Muscle layer of colon (tissue), 2 donors: ENCODE results near the gene PSMC2.

Experiments used
- H3K27ac ChIP-seq: one replicate; pipeline ENCODE4 v1.7.0; 2013; ENCODE audit warnings: low read depth, mild to moderate bottlenecking, low read length, moderate library complexity
- H3K27me3 ChIP-seq, 2 donors: one replicate each; pipeline ENCODE4 v1.7.0; 2013; ENCODE audit warnings: low read length in 2 of 2, mild to moderate bottlenecking in 2 of 2; ENCODE audit not compliant: insufficient read depth in 2 of 2, control insufficient read depth in 1 of 2
- H3K36me3 ChIP-seq: one replicate; pipeline ENCODE4 v1.7.0; 2013; ENCODE audit warnings: mild to moderate bottlenecking, low read length; ENCODE audit not compliant: insufficient read depth
- H3K4me1 ChIP-seq: one replicate; pipeline ENCODE4 v1.7.0; 2013; ENCODE audit warnings: mild to moderate bottlenecking, low read length; ENCODE audit not compliant: insufficient read depth
- H3K4me3 ChIP-seq, 2 donors: one replicate each; pipeline ENCODE4 v1.7.0; 2013; ENCODE audit warnings: low read length in 2 of 2, low read depth in 1 of 2, mild to moderate bottlenecking in 1 of 2, moderate library complexity in 1 of 2
- H3K9ac ChIP-seq: one replicate; pipeline ENCODE4 v1.7.0; 2013; ENCODE audit warnings: low read length
- H3K9me3 ChIP-seq: one replicate; pipeline ENCODE4 v1.7.0; 2013; ENCODE audit warnings: mild to moderate bottlenecking, low read length
- donor health status: abdominal sarcoma.
- donor health status: Adenocarcinoma of cecum.

The PSMC2 gene

GRCh38 chr7:103341466-103341865 is 6.0 kb upstream of the PSMC2 start:
- no peak overlapping the region for H3K4me3 ChIP-seq
- no peak overlapping the region for H3K27ac ChIP-seq
- no peak overlapping the region for H3K9ac ChIP-seq
- peaks cover 30% of the 10 kb centered on the region for H3K36me3 ChIP-seq
- no peaks in the 10 kb centered on the region for H3K27me3 ChIP-seq
- peaks cover 9% of the 10 kb centered on the region for H3K4me1 ChIP-seq
- H3K9me3 ChIP-seq = no peaks in the 10 kb centered on the region

- H3K4me3 ChIP-seq = peak overlapping the region; percentile 90 to 91
- H3K9ac ChIP-seq = no peak overlapping the region
- H3K36me3 ChIP-seq = peaks cover 16% of the 10 kb centered on the region
- H3K4me1 ChIP-seq = peaks cover 14% of the 10 kb centered on the region
- peak overlapping the region; percentile 98 for H3K27ac ChIP-seq
- no peaks in the 10 kb centered on the region for H3K27me3 ChIP-seq
- H3K9me3 ChIP-seq = no peaks in the 10 kb centered on the region
Measured at GRCh38 chr7:103343332-103343731, 4.1 kb upstream of the PSMC2 start.

GRCh38 chr7:103343758-103344452 is 3.5 kb upstream of the PSMC2 start:
- H3K4me1 ChIP-seq = peaks cover 20% of the 10 kb centered on the region
- no peaks in the 10 kb centered on the region for H3K9me3 ChIP-seq
- peaks cover 15% of the 10 kb centered on the region for H3K36me3 ChIP-seq
- peak overlapping the region; percentile 84 for H3K9ac ChIP-seq
- peak overlapping the region; percentile 98 for H3K27ac ChIP-seq
- no peaks in the 10 kb centered on the region for H3K27me3 ChIP-seq
- H3K4me3 ChIP-seq = peak overlapping the region; percentile 90 to 91

- Histone ChIP-seq H3K4me1 (peaks cover 27% of the 10 kb centered on the region), H3K9me3 (no peaks in the 10 kb centered on the region)
Measured at GRCh38 chr7:103344453-103345149, 2.8 kb upstream of the PSMC2 start, which contains the start of gene DNAJC2. Gene DNAJC2 (minus strand): TSS chr7:103344767. CDS start chr7:103344622, 145 bp downstream.

GRCh38 chr7:103346396-103346795 is 1.0 kb upstream of the PSMC2 start:
- Histone ChIP-seq H3K9ac (no peak overlapping the region), H3K36me3 (peaks cover 3% of the 10 kb centered on the region), H3K4me3 (no peak overlapping the region), H3K4me1 (peaks cover 32% of the 10 kb centered on the region), H3K27me3 (no peaks in the 10 kb centered on the region), H3K9me3 (no peaks in the 10 kb centered on the region), H3K27ac (no peak overlapping the region)

More at GRCh38 chr7:103344453-103345149, 2.8 kb upstream of the PSMC2 start, which contains the start of gene DNAJC2:
- Histone ChIP-seq H3K4me3 (peak within 1 kb of the TSS; percentile 90 to 91), H3K36me3 (peaks cover 8% of the 10 kb centered on the region), H3K27me3 (no peaks in the 10 kb centered on the region), H3K27ac (peak within 1 kb of the TSS; percentile 98), H3K9ac (peak within 1 kb of the TSS; percentile 84)

- H3K27ac ChIP-seq = no peak overlapping the region
- peak overlapping the region; percentile 88 for H3K9ac ChIP-seq
- H3K27me3 ChIP-seq = no peaks in the 10 kb centered on the region
- H3K36me3 ChIP-seq = peaks cover 9% of the 10 kb centered on the region
- peaks cover 27% of the 10 kb centered on the region for H3K4me1 ChIP-seq
- H3K4me3 ChIP-seq = peak overlapping the region; percentile 59 to 79
- no peaks in the 10 kb centered on the region for H3K9me3 ChIP-seq
Measured at GRCh38 chr7:103348452-103348851, 1.0 kb downstream of the PSMC2 start.

- Histone ChIP-seq H3K27ac (no peak overlapping the region), H3K27me3 (no peaks in the 10 kb centered on the region), H3K9me3 (no peaks in the 10 kb centered on the region), H3K9ac (peak overlapping the region; percentile 88), H3K4me1 (peaks cover 24% of the 10 kb centered on the region), H3K4me3 (no peak overlapping the region), H3K36me3 (peaks cover 9% of the 10 kb centered on the region)
Measured at GRCh38 chr7:103348959-103349358, 1.5 kb downstream of the PSMC2 start.

GRCh38 chr7:103349805-103350204 is 2.4 kb downstream of the PSMC2 start:
- Histone ChIP-seq H3K36me3 (peaks cover 16% of the 10 kb centered on the region), H3K4me1 (peaks cover 24% of the 10 kb centered on the region), H3K27ac (no peak overlapping the region), H3K9me3 (no peaks in the 10 kb centered on the region), H3K4me3 (no peak overlapping the region), H3K27me3 (no peaks in the 10 kb centered on the region), H3K9ac (no peak overlapping the region)

GRCh38 chr7:103369432-103369831 is 22.0 kb downstream of the PSMC2 start:
- Histone ChIP-seq H3K27ac (no peak overlapping the region), H3K27me3 (no peaks in the 10 kb centered on the region), H3K9ac (no peak overlapping the region), H3K9me3 (no peaks in the 10 kb centered on the region), H3K4me3 (no peak overlapping the region), H3K36me3 (peaks cover 42% of the 10 kb centered on the region), H3K4me1 (no peaks in the 10 kb centered on the region)

- Histone ChIP-seq H3K4me3 (no peak overlapping the region), H3K9me3 (no peaks in the 10 kb centered on the region), H3K27ac (no peak overlapping the region), H3K27me3 (no peaks in the 10 kb centered on the region), H3K36me3 (peaks cover 3% of the 10 kb centered on the region), H3K4me1 (no peaks in the 10 kb centered on the region), H3K9ac (no peak overlapping the region)
Measured at GRCh38 chr7:103373866-103374643, 26.6 kb downstream of the PSMC2 start.

GRCh38 chr7:103379270-103379975 is 32.0 kb downstream of the PSMC2 start:
- Histone ChIP-seq H3K27me3 (no peaks in the 10 kb centered on the region), H3K9ac (no peak overlapping the region), H3K9me3 (no peaks in the 10 kb centered on the region), H3K4me1 (no peaks in the 10 kb centered on the region), H3K36me3 (no peaks in the 10 kb centered on the region), H3K4me3 (no peak overlapping the region), H3K27ac (no peak overlapping the region)
